H7 (cell line): ENCODE results near the gene CRYGA. TPM values are rescaled to one million over a fixed set of nuclear protein-coding genes. Genes with fewer than 3 reads are reported as not detected.
"Not testable (repeated sequence)": the region's sequence is repeated elsewhere in the genome, so short reads cannot be mapped to it uniquely, and the experiment has no call there.

Experiments used
- DNase-seq: peaks from one replicate; pipeline ENCODE4 v3.0.0; 2012
- H3K27me3 ChIP-seq: 2 replicates; pipeline ENCODE4 v1.6.0; 2011; ENCODE audit warnings: mild to moderate bottlenecking, low read length; ENCODE audit not compliant: control insufficient read depth, insufficient read depth
- H3K36me3 ChIP-seq: replicated peaks from 2 replicates; pipeline ENCODE4 v1.5.1; 2011; ENCODE audit warnings: low read length; ENCODE audit not compliant: control insufficient read depth, insufficient read depth
- H3K4me3 ChIP-seq: 2 replicates; pipeline ENCODE4 v1.5.1; 2011; ENCODE audit warnings: low read depth, mild to moderate bottlenecking, control low read depth, low read length, moderate library complexity; ENCODE audit not compliant: insufficient read depth
- total RNA-seq: library from RNA; depleted of rRNA; stranded (reverse); fragments of >200 nt; shearing (Covaris generic); gene quantifications from 2 replicates; pipeline ENCODE4 v1.2.3, GENCODE V29; 2014

Gene CRYGA
- total RNA-seq, 1 experiment from 2014 or later, result not detected

DNA sequence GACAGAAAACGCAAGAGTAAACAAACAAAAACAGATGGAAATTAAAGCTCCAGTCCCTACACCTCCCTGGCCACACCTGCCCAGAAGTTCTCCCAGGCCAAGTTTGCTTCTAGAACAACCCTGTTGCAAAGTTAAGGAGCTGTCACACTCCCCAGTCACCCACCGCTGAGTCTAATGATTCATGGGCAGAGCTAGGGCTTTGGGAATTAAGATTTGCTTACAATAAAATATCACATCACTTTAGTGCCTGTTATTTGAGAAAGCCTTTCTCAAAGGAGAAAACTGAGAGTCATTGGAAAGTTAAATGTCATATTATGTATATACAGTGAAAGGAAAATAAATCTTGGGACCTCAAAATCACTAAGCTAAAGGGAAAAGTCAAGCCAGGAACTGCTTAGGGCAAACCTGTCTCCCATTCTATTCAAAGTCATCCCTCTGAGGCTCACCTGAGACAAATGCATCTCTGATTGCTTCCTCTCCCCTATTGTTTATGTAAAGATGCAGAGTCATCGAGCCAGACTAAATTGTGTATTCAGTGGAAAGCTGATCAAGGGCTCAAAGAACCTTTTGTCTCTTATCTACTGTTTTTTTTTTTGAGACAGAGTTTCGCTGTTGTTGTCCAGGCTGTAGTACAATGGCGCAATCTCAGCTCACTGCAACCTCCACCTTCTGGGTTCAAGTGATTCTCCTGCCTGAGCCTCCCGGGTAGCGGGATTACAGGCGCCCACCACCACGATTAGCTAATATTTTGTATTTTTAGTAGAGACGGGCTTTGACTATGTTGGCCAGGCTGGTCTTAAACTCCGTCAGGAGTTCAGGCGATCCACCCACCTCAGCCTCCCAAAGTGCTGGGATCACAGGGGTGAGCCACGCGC, 20.2 kb downstream of the CRYGA start:
- no peak overlapping the region for H3K4me3 ChIP-seq
- no peaks in the 10 kb centered on the region for H3K27me3 ChIP-seq
- no peak for DNase-seq
- H3K36me3 ChIP-seq, result no peaks in the 10 kb centered on the region

DNA sequence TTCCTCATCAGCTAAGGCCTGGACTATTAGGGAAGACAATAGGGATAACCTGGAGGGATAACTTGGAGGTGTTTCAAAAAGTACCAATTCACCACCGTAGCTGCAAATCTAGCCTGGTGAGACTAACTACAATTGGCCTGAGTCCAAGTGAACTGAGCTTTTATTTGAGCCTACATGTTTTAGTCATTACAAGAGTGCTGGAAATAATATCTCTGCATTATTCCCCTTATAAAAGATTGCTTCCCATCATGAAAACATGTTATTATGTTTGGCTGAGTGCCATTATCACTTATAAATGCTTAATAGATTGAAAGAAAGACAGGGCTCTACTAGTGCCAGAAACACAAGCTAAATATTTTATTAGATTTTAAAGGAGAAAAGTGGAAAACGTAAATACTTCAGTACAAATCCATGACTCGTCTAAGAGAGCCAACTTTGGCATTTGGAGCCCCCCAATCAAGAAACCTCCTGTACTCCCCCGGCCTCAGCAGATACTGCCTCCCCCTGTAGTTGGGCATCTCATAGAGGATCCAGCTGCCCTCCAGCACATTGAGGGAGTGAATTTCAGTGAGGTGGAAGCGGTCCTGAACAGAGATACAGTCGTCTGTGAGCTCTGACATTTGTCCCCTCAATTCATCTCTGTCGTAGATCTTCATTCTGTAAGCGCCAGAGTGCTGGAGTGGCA, 21.0 kb downstream of the CRYGA start:
- DNase-seq, result no peak
- H3K27me3 ChIP-seq, result no peaks in the 10 kb centered on the region
- no peak overlapping the region for H3K4me3 ChIP-seq
- H3K36me3 ChIP-seq, result no peaks in the 10 kb centered on the region

DNA sequence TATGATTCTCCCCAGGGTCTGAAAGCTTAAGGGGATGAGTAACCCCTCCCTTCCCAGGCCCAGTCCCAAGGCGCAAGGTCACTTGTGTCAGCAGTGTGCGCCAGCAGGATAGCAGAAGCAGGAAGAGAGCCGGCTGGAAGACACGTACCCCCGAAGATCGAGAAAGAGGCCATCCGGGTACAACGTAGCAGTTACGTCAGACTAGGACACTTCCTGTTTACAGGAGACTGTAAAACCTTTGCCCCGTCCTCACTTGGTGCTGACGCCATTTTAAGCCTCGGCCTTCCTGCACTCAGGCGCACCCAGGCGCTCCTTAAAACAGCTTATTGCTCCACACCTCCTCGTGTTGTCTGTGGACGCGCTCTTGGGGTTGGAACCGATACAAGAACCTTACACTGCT, 23.9 kb downstream of the CRYGA start:
- Histone ChIP-seq H3K4me3 (no peak overlapping the region), H3K27me3 (no peaks in the 10 kb centered on the region), H3K36me3 (no peaks in the 10 kb centered on the region)
- DNase-seq, result no peak

DNA sequence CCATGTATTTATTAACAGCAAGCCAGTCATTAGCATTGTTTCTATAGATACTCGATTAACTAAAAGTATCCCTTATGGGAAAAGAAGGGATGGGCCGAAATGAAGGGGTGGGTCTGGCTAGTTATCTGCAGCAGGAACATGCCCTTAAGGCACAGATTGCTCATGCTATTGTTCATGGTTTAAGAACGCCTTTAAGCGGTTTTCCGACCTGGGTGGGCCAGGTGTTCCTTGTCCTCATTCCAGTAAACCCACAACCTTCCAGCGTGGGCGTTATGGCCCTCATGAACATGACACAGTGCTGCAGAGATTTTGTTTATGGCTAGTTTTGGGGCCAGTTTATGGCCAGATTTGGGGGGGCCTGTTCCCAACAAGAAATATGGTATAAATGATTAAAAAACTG, 25.1 kb downstream of the CRYGA start:
- not testable (repeated sequence) for H3K4me3 ChIP-seq, H3K27me3 ChIP-seq, H3K36me3 ChIP-seq, DNase-seq

DNA sequence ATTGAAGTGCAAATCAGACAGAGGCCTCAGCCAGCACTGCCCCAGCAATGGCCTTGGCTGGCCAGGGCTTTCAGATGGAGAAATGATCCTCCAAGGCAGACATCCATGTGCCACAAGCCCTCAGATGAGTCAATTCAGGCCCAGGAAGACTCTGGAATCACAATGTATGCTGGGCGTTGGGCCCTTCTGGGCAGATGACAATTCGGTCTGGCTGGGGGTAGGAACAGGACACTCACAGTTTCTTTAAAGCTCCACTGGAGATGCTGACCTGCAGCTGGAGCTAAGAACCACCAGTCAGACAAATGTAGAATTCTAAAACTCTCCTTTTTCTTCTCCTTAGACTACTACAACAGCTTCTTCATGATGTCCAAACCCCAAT, 26.7 kb downstream of the CRYGA start:
- Histone ChIP-seq H3K4me3 (no peak overlapping the region), H3K36me3 (no peaks in the 10 kb centered on the region), H3K27me3 (no peaks in the 10 kb centered on the region)
- no peak for DNase-seq

DNA sequence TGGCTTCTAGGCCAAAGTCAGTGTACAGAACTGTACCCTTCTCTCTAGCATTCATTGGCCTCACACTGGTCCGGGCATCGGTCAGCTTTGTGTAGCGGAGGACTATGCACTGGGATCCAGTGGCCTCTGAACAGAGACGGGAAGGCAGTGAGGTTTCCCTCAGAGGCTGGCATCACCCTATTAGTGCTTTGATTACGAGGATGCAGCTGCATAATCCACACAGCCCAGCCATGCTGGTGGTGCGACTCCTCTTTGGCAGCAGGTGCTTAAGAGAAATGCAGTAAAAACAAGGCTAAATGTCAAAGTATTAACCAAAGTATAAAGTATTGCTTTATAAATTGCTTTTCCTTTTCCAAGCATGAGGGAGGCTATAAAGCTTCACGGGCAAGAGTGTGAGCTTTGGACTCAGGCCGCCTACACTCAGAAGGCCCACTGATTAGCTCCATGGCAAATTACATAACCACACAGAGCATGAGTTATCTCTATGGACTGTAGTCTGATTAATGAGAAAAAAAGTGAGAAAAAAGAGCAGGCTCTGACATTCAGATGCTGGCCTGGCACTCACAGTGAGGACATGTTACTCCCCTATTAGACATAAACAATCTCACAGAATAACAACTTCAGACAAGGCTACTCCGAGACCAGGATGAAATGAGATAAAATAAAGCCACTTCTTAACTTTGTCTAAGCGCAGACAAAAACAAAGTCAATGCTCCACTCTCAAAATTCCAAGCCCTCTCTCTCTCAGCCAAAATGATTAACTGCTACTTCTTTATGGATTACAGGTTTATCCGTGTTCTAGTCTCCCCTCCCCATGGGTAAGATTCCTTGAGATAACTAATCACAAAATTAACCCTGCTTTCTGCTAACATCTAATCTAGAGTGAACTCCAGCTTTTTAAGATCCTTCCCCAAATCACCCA, 27.3 kb downstream of the CRYGA start:
- Histone ChIP-seq H3K27me3 (no peaks in the 10 kb centered on the region), H3K4me3 (no peak overlapping the region), H3K36me3 (no peaks in the 10 kb centered on the region)
- DNase-seq, result no peak

DNA sequence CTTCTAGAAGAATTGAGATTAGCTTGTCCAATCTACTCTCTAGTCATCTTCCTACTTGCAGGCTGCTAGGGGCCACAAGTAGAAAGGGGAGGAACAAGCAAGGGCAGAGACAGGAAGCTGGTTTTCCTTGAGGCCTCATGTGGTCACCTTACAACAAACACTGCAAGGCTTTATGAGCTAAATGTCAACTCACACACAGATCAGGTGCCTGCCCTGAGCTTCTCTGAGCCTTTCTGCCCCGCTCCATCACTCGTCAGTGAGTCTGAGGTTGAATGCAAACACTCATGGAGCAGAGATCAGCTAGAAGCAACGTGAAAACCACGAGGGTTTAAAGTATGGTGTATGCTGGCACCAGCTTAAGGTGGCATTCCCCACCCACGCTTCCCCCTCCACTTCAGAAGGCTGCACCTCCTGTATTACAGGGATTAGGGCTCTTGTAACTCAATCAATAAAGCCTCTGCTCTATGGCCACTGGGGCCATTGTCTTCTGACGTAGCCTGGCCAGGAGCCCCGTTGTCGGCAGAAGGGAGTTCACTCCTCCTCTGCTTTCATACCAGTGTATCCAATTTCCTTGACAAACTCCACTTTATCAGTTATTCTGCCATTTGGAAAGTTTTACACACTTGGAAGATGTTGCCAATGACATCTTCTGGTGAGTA, 28.3 kb downstream of the CRYGA start:
- Histone ChIP-seq H3K4me3 (no peak overlapping the region), H3K27me3 (no peaks in the 10 kb centered on the region), H3K36me3 (no peaks in the 10 kb centered on the region)
- no peak for DNase-seq

DNA sequence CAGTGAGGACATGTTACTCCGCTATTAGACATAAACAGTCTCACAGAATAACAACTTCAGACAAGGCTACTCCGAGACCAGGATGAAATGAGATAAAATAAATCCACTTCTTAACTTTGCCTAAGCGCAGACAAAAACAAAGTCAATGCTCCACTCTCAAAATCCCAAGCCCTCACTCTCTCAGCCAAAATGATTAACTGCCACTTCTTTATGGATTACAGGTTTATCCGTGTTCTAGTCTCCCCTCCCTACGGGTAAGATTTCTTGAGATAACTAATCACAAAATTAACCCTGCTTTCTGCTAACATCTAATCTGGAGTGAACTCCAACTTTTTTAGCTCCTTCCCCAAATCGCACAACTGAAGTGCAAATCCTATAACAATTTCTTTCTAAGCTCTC, 32.7 kb downstream of the CRYGA start:
- H3K27me3 ChIP-seq, result no peaks in the 10 kb centered on the region
- no peak for DNase-seq
- H3K36me3 ChIP-seq, result no peaks in the 10 kb centered on the region
- no peak overlapping the region for H3K4me3 ChIP-seq

DNA sequence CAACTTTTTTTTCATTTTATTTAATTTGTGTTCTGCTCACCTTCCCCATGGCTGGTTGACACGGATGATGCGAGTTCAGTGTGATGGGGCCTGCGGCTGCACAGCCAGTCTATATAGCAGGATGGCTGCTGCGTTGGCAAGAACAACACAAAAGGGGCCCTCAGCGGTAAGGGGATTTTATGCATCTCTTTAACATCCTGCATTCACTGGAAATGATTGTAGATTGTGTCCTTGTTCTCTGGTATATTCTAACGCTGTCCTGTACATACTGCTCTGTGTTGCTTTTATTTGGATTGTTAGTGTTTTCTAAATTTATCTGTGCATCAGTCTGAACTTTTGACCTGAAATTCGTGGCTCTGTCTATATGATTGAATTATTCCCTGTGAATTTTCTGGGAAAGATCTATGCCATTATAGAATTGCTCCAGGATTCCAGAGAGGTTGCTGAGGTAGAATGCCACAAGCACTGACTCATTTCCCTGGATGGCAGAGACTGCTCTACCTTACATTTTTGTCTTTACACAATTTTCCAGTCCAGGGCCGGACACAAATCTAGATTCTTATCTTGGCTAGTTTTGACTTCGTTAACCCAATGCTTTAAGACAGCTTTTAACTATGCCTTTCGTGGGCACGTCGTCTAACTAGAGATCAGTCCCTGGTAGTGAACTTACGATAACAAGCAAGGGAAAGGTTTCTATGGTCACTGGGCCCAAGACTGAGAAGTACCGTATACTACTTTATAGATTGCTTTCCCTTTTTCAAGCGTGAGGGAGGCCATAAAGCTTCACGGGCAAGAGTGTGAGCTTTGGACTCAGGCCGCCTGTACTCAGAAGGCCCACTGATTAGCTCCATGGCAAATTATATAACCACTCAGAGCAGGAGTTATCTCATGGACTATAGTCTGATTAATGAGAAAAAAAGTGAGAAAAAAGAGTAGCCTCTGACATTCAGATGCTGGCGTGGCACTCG, 33.4 kb downstream of the CRYGA start, which contains the start of gene CRYGC:
TSS of gene CRYGC (minus strand) at position 85 of the 968 bp plus-strand sequence. CDS start at position 49, 36 bp downstream.
- Histone ChIP-seq H3K4me3 (no peak within 1 kb of the TSS), H3K27me3 (no peaks in the 10 kb centered on the region), H3K36me3 (no peaks in the 10 kb centered on the region)
- DNase-seq, result no peak

DNA sequence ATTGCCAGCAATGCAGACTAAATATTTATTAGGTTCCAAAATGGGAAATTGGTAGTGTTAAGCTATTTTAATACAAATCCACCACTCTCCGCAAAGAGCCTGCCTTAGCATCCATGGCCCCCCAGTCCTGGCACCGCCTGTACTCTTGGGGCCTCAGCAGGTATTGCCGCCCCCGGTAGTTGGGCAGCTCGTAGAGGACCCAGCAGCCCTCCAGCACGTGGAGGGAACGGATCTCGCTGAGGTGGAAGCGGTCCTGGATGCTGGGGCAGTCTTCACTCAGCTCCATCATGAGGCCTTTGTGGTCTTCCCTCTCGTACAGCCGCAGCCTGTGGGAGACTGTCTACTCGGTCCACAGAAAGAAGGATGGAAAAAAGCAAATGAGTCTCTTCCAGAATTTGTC, 35.3 kb downstream of the CRYGA start:
- DNase-seq, result no peak

DNA sequence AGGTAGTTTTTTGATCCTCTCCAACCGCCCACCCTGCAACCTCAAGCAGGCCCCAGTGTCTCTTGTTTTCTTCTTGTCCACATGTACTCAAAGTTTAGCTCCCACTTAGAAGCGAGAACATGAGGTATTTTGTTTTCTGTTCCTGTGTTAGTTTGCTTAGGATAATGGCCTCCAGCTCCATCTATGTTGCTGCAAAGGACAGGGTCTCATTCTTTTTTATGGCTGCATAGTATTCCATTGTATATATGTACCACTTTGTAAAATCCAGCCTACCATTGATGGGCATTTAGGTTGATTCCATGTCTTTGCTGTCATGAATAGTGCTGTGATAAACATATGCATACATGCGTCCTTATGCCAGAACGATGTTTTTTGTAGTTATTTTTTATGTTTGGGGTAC, 36.3 kb downstream of the CRYGA start:
- no peaks in the 10 kb centered on the region for H3K36me3 ChIP-seq
- H3K4me3 ChIP-seq, result no peak overlapping the region
- no peaks in the 10 kb centered on the region; the same call in 1 of the 2 replicates for H3K27me3 ChIP-seq
- DNase-seq, result no peak

More for the DNA sequence above, 35.3 kb downstream of the CRYGA start:
- Histone ChIP-seq H3K27me3 (no peaks in the 10 kb centered on the region; the same call in 1 of the 2 replicates), H3K4me3 (no peak overlapping the region), H3K36me3 (no peaks in the 10 kb centered on the region)

DNA sequence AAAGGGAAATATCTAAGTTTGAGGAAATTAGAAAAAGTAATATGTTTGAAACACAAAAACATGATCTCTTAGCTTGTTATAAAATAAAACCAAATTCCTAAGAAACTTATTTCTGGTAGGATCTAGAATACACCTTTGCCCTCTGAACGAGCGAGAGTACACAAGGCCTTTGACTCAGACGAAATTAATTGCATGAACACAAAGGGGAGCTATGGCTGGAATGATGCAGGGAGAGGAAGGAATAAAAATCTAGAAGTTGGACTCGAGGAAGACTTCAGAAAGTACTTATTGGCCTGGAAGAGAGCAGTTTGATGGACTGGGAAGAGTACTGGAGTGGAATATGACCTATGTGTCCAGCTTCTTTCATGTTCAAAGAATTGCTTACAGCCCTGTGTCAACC, 38.1 kb downstream of the CRYGA start:
- Histone ChIP-seq H3K27me3 (no peaks in the 10 kb centered on the region; the same call in 1 of the 2 replicates), H3K36me3 (no peaks in the 10 kb centered on the region), H3K4me3 (no peak overlapping the region)
- DNase-seq, result no peak

DNA sequence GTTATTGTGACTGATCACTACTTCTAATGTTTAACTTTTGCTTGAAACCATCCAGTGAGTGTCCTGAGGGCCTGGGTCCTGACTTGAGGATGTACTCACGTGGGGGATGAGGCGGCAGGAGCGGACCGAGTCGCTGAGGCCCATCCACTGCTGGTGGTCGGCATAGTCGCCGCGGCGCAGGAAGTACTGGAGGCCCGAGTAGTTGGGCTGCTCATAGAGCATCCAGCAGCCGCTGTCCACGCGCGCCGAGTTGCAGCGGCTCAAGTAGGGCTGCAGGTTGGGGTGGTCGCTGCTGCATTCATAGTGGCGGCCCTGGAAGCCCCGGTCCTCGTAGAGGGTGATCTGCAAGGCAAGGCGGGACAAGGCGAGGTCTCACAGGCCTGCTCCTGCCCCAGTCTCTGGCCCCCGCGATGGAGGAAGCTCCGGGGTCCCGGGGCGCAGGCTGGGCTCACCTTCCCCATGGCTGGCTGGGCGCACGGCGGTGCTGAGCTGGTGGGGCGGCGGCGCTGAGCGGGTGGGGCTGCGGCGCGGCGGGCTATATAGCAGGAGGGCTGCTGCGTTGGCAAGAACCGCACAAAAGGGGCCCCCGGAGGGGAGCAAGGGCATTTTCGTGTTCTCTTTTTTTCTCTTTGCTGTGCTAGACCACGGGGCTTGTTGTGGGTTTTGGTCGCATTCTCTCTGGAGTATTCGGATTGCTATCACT, 39.2 kb downstream of the CRYGA start, which contains the start of gene CRYGD:
TSS of gene CRYGD (minus strand) at position 512 of the 703 bp plus-strand sequence. CDS start at position 461, 51 bp downstream.
- not testable (repeated sequence) for H3K27me3 ChIP-seq, DNase-seq, H3K36me3 ChIP-seq
- H3K4me3 ChIP-seq, result peak within 1 kb of the TSS; percentile 37
